G401.6 (cell line): ENCODE measurements around the gene MADD.

Experiments
- FAIRE-seq: peaks from 2 replicates; lab custom pipeline; 2012; peaks lifted over from hg19 to GRCh38; lab: Jason Lieb, UNC

MADD gene

GRCh38 chr11:47269829-47270305 lies at the start of gene MADD:
Gene MADD (plus strand): TSS chr11:47270133.
- FAIRE-seq = no peak

- no peak for FAIRE-seq
Observed at GRCh38 chr11:47220401-47220821, 49.5 kb upstream of the MADD start.

DNA sequence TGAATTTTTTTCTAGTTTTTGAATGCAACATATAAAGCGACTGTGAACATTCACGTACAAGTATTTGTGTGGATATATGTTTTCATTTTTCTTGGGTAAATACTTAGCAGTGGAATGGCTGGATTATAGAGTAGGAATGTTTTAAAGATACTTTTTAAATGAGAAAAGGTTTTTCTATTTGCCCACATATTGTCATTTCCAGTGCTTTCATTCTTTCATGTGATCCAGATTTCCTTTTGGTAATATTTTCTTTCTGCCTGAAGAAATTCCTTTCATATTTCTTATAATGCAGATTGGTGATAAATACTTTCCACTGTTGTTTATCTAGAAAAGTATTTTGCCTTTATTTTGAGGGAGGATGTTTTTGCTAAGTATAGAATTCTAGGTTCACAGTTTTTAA lies 47.2 kb upstream of the MADD start:
- FAIRE-seq = no peak

- FAIRE-seq = no peak
Observed at GRCh38 chr11:47225552-47226400, 44.2 kb upstream of the MADD start.

DNA sequence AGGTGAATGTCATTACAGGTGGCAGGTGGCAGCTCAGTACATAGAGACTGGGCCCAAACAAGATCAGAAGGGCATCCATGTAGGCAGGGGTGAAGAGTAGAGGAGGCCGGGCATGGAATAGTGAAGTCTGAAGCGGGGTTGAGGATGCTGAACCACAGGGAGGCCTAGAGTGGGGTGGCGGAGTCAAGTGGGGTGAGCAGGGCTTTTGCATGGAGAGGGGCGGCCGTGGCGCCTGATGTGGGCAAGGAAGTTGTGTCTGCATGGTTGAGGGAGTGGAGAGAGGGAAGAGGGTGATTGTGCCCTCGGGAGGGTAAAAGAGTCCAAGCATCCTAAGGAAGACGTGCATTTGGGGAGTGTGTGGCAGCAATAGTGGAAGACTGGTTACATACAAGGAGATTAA lies 40.8 kb upstream of the MADD start:
- FAIRE-seq = no peak

DNA sequence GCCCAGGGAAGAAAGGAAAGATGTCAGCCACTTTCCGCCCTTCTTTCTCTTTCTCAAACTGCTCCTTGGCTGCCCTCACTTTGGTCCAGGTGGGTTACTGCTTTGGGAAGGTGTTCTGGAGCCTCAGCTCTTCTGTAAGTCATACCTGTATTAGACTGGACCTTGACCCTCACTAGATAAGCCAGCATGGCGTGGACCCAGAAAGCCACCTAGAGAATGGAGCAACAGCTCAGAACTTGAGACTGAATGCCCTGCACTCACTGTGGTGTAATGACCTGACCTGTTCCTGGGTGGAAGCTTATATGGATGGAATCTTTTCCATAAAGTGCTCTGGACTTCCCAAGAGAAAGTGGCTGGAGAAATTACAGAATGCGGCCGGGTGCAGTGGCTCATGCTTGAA lies 36.9 kb upstream of the MADD start:
- no peak for FAIRE-seq

DNA sequence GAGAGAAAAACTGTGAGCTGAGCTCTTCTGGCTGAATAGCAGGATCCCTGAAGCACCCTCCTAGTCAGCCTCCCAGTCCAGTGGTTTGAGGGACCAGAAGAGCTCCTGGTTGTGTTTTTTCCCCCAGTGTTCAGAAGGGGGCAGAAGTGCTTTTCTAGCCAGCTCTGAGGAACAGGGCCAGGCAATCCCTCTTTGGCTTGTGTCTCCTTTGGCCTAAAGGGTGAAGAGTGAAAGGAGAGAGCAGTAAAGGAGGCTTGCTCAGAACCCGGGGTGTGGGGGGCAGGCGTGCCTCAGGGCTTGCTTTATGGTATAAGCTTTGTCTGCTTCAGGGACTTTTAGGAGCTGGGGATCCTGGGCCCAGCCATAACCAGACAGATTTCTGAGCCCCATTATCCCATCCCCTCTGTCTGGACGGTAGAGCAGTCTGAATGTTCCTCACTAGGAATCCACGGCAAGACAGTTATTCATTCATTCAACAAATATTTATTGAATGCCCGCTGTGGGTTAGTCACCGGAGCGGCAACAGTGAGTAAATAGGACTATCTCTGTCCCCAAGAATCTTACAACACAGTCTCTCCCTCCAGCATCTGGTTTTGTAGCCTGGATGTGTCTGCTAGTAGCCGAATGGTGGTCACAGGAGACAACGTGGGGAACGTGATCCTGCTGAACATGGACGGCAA lies 35.8 kb upstream of the MADD start:
- FAIRE-seq = no peak

DNA sequence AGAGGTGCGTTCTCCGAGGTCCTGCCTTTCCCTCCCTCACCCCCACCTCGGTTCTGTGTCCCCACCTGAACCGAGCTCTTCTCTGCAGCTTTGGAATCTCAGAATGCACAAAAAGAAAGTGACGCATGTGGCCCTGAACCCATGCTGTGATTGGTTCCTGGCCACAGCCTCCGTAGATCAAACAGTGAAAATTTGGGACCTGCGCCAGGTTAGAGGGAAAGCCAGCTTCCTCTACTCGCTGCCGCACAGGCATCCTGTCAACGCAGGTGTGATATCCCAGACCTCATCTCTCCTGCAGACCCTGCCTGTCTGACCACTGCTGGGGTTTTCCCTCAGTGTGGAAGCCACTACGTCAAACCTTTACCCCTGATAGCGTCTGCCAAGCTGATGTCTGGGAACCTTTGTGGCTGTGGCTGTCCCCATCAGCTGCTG lies 35.2 kb upstream of the MADD start:
- no peak for FAIRE-seq

- no peak for FAIRE-seq
Observed at GRCh38 chr11:47235163-47235562, 34.8 kb upstream of the MADD start.

- no peak for FAIRE-seq
Observed at GRCh38 chr11:47236482-47236881, 33.5 kb upstream of the MADD start.

GRCh38 chr11:47239852-47240251 lies 30.1 kb upstream of the MADD start:
- FAIRE-seq = no peak

DNA sequence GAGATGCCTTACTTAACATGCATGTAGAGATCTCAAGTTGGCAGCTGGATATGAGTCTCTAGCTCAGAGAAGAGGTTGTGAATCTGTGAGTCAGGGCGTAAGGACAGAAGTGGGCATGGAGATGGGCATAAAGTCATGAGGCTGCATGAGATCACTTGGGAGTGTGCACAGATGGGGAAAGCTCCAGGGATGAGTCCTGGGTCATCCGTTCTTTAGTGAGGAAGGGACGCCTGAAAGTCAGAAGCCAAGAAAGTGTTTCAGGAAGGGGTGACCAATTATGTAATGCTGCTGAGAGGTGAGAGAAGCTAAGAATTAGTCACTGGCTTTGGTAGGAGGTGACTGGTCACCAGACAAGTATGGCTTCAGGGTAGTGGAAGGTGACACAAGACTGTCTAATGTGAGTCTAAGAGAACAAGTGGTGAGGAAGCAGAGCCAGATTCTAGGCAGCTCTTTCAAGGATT lies 28.1 kb upstream of the MADD start:
- no peak for FAIRE-seq

- no peak for FAIRE-seq
Observed at GRCh38 chr11:47242596-47243192, 27.2 kb upstream of the MADD start.

GRCh38 chr11:47243454-47243853 lies 26.5 kb upstream of the MADD start:
- no peak for FAIRE-seq

DNA sequence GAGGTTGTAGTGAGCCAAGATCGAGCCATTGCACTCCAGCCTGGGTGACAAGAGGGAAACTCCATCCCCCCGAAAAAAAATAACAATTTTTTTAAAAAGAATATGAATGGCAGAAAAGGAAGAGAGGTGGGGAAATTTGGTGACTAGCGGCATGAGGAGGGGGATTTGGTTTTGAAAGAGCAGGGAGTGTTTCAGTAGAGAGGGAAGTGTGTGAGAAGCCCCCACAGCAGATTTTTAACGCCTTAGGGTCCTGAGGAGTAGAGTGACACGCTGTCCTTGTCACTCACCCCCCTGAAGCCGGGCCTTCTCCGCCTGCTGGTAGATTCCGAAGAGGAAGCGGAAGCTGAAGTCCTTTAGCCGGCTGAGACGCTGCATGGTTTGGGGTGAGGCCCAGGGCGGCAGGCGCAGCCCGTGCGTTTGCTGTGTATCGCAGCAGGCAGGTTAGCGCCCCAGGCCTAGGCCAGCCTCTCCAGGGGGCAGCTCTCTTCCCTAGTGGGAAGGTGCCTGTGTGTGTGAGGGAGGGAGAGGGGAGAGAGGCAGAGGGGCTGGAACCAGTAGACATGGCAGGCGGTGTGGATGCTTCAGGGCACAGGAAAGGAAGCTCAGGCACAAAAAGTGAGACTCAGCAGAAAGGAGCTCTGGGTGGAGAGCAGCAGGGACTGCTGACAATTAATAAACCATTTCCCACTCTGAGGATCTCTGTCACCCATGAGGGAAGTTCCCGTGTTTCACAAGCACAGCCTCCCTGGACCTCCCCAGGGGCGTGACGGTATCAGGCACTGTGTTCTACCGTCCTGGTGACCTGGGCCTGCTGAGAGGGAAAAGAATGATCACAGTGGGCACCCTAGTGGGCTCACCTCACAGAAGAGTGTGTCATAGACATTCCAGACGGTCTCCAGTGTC lies 25.2 kb upstream of the MADD start:
- no peak for FAIRE-seq

GRCh38 chr11:47245611-47246357 lies 24.1 kb upstream of the MADD start:
- FAIRE-seq = no peak

GRCh38 chr11:47247502-47247901 lies 22.4 kb upstream of the MADD start:
- no peak for FAIRE-seq

- FAIRE-seq = no peak
Observed at GRCh38 chr11:47248304-47248663, 21.6 kb upstream of the MADD start.

GRCh38 chr11:47248664-47249377 lies 21.1 kb upstream of the MADD start, which contains the start of gene ACP2:
Gene ACP2 (minus strand): TSS chr11:47248814. CDS start chr11:47248789, 25 bp downstream.
- FAIRE-seq = no peak

- no peak for FAIRE-seq
Observed at GRCh38 chr11:47249378-47249715, 20.6 kb upstream of the MADD start.

- FAIRE-seq = no peak
Observed at GRCh38 chr11:47251751-47252150, 18.2 kb upstream of the MADD start.
